OCI-LY7 (cell line): ENCODE data around the gene INSM1. TPM values are rescaled to one million over a fixed set of nuclear protein-coding genes. Genes with fewer than 3 reads are reported as not detected.

Experiments used
- BruUV-seq: library from RNA; stranded (reverse); fragments of 400-500 nt; replicated peaks from 2 replicates; lab custom pipeline; 2021; lab: Mats Ljungman, UMichigan
- CTCF ChIA-PET: fragments of 300-600 bp; sonication (Branson Sonifier 250); formaldehyde crosslinking; loops from one replicate; lab custom pipeline; 2022; ENCODE audit warnings: antibody characterized with exemption; ENCODE audit not compliant: unreplicated experiment; lab: Charles Lee
- POLR2A ChIA-PET: fragments of 300-600 bp; sonication (Branson Sonifier 250); formaldehyde crosslinking; loops from one replicate; lab custom pipeline; 2022; ENCODE audit warnings: antibody characterized with exemption; lab: Charles Lee
- DNase-seq: peaks from one replicate; pipeline ENCODE4 v3.0.0-alpha.2; 2015; ENCODE audit warnings: low spot score
- H2AFZ ChIP-seq: fragments of 200-600 bp; sonication (generic), shearing (Covaris generic); 2 replicates; pipeline ENCODE4 v1.6.1; 2014; ENCODE audit warnings: mild to moderate bottlenecking, antibody characterized with exemption, low read length, moderate library complexity
- H3K27ac ChIP-seq: fragments of 200-600 bp; sonication (generic); 2 replicates; pipeline ENCODE4 v1.5.1; 2014; ENCODE audit warnings: mixed run types, low read depth, mild to moderate bottlenecking, moderate library complexity, low read length, inconsistent platforms; ENCODE audit not compliant: poor library complexity, severe bottlenecking
- H3K36me3 ChIP-seq: fragments of 200-600 bp; sonication (generic); 2 replicates; pipeline ENCODE4 v1.6.1; 2014; ENCODE audit warnings: mild to moderate bottlenecking, antibody characterized with exemption, low read length, moderate library complexity, mixed read lengths; ENCODE audit not compliant: insufficient read depth
- H3K4me1 ChIP-seq: fragments of 200-600 bp; sonication (generic); 2 replicates; pipeline ENCODE4 v1.5.1; 2014; ENCODE audit warnings: mild to moderate bottlenecking, low read length; ENCODE audit not compliant: insufficient read depth, poor library complexity, severe bottlenecking
- H3K4me2 ChIP-seq: fragments of 200-600 bp; sonication (generic); 2 replicates; pipeline ENCODE4 v1.6.1; 2014; ENCODE audit warnings: mild to moderate bottlenecking, low read length
- H3K4me3 ChIP-seq: fragments of 200-600 bp; sonication (generic); 2 replicates; pipeline ENCODE4 v1.5.1; 2014; ENCODE audit warnings: mild to moderate bottlenecking, low read depth, low read length; ENCODE audit not compliant: poor library complexity, severe bottlenecking
- H3K79me2 ChIP-seq: fragments of 200-600 bp; sonication (generic); 2 replicates; pipeline ENCODE4 v1.6.1; 2016; ENCODE audit warnings: low read depth, mild to moderate bottlenecking, low read length, moderate library complexity, mixed read lengths; ENCODE audit not compliant: insufficient read depth
- H3K9me2 ChIP-seq: fragments of 200-600 bp; sonication (generic); 2 replicates; pipeline ENCODE4 v1.6.1; 2016; ENCODE audit warnings: mild to moderate bottlenecking, low read length, mixed read lengths; ENCODE audit not compliant: insufficient read depth
- H3K9me3 ChIP-seq: fragments of 200-600 bp; sonication (generic); 2 replicates; pipeline ENCODE4 v1.6.1; 2014; ENCODE audit warnings: mild to moderate bottlenecking, mixed run types, low read length, mixed read lengths
- H4K20me1 ChIP-seq: fragments of 200-600 bp; sonication (generic); 2 replicates; pipeline ENCODE4 v1.6.1; 2014; ENCODE audit warnings: mild to moderate bottlenecking, antibody characterized with exemption, low read length, moderate library complexity, mixed read lengths; ENCODE audit not compliant: insufficient read depth
- EZH2phosphoT487 ChIP-seq: fragments of 200-600 bp; sonication (generic); IDR thresholded peaks from 2 replicates; pipeline ENCODE4 v1.6.1; 2018; ENCODE audit warnings: low read depth, borderline replicate concordance, mild to moderate bottlenecking, mixed run types, antibody characterized with exemption, low read length, moderate library complexity, mixed read lengths
- intact Hi-C: fragments of 100-400 bp; cut with micrococcal nuclease; formaldehyde crosslinking; loops from one replicate; pipeline ENCODE4 v1.10.0; 2022; ENCODE audit not compliant: unreplicated experiment
- total RNA-seq, 2 experiments: library from RNA; depleted of rRNA in 1 of 2; stranded (reverse); fragments of >200 nt in 1 of 2; shearing (Covaris generic) in 1 of 2; gene quantifications; 2 replicates each; pipeline ENCODE4 v1.2.3, GENCODE V29; 2014 to 2022
- TF ChIP-seq, protein P1 (sequence below): fragments of 200-600 bp; sonication (generic); conservative IDR thresholded peaks from 2 replicates; pipeline ENCODE4 v1.5.1; 2014; ENCODE audit warnings: mild to moderate bottlenecking, antibody characterized with exemption, low read length, moderate library complexity, mixed read lengths

INSM1 gene
- total RNA-seq, 2 experiments from 2014 or later: not detected

- Histone ChIP-seq H3K9me2 (no peaks in the 10 kb centered on the region), H3K9me3 (no peaks in the 10 kb centered on the region), H3K79me2 (no peaks in the 10 kb centered on the region), H3K4me2 (no peak overlapping the region), H3K27ac (no peak overlapping the region), H3K4me1 (no peaks in the 10 kb centered on the region), H3K36me3 (no peaks in the 10 kb centered on the region), H2AFZ (no peak overlapping the region), H3K4me3 (no peak overlapping the region), H4K20me1 (no peaks in the 10 kb centered on the region)
- TF ChIP-seq EZH2phosphoT487: no peak
- TF ChIP-seq, protein P1, sequence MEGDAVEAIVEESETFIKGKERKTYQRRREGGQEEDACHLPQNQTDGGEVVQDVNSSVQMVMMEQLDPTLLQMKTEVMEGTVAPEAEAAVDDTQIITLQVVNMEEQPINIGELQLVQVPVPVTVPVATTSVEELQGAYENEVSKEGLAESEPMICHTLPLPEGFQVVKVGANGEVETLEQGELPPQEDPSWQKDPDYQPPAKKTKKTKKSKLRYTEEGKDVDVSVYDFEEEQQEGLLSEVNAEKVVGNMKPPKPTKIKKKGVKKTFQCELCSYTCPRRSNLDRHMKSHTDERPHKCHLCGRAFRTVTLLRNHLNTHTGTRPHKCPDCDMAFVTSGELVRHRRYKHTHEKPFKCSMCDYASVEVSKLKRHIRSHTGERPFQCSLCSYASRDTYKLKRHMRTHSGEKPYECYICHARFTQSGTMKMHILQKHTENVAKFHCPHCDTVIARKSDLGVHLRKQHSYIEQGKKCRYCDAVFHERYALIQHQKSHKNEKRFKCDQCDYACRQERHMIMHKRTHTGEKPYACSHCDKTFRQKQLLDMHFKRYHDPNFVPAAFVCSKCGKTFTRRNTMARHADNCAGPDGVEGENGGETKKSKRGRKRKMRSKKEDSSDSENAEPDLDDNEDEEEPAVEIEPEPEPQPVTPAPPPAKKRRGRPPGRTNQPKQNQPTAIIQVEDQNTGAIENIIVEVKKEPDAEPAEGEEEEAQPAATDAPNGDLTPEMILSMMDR: no peak
- CTCF ChIA-PET: no interaction called here
- intact Hi-C loops: no loop called here
- BruUV-seq: no TSS peak
- DNase-seq: no peak
- POLR2A ChIA-PET: interaction anchor here (1.0 kb wide), 1 partner anchor 136 kb away, joined by 4 read pairs; no protein-coding TSS in a partner anchor
These were observed 43.5 kb downstream of the INSM1 start for GRCh38 chr20:20411402-20411801.

GRCh38 chr20:20411836-20412235 lies 43.9 kb downstream of the INSM1 start:
- ChIA-PET CTCF (no interaction called here), POLR2A (interaction anchor here (1.0 kb wide), 1 partner anchor 135 kb away, joined by 4 read pairs; no protein-coding TSS in a partner anchor)
- Histone ChIP-seq H3K9me2 (no peaks in the 10 kb centered on the region), H2AFZ (no peak overlapping the region), H4K20me1 (no peaks in the 10 kb centered on the region), H3K36me3 (no peaks in the 10 kb centered on the region), H3K79me2 (no peaks in the 10 kb centered on the region), H3K4me2 (no peak overlapping the region), H3K27ac (no peak overlapping the region), H3K4me1 (no peaks in the 10 kb centered on the region), H3K9me3 (no peaks in the 10 kb centered on the region), H3K4me3 (no peak overlapping the region)
- BruUV-seq: no TSS peak
- intact Hi-C loops: no loop called here
- TF ChIP-seq, protein P1: no peak
- TF ChIP-seq EZH2phosphoT487: no peak
- no peak for DNase-seq

DNA sequence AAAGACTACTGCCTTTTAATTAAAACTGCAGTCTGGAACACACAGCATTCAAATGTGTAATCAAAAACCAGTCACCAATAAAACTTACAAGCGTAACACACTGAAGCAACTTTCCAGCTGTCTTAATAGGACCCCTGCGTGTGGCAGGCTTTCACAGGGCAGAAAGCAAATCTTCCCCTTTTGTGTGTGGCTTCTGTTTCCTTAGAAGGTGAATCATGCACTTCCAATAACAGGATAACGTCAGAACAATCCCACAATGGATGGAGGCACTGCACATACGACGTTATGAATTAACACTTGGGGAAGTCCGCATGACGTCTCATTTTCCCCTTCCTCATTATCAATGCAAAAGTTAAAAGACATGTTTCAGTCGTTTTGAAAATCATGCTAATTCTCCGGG lies 44.8 kb downstream of the INSM1 start:
- TF ChIP-seq, protein P1: no peak
- TF ChIP-seq EZH2phosphoT487: no peak
- H4K20me1 ChIP-seq: no peaks in the 10 kb centered on the region
- no peaks in the 10 kb centered on the region for H3K4me1 ChIP-seq
- no TSS peak for BruUV-seq
- H3K79me2 ChIP-seq: no peaks in the 10 kb centered on the region
- POLR2A ChIA-PET: no interaction called here
- intact Hi-C loops: no loop called here
- no peaks in the 10 kb centered on the region for H3K9me2 ChIP-seq
- DNase-seq: no peak
- no peak overlapping the region for H2AFZ ChIP-seq
- H3K4me2 ChIP-seq: no peak overlapping the region
- H3K36me3 ChIP-seq: no peaks in the 10 kb centered on the region
- no peak overlapping the region for H3K27ac ChIP-seq
- no peaks in the 10 kb centered on the region for H3K9me3 ChIP-seq
- no peak overlapping the region for H3K4me3 ChIP-seq
- CTCF ChIA-PET: no interaction called here
